Pons (tissue), 1 donor: Measurements from ENCODE around the gene NR1H4.
A peak's percentile ranks its signal among the peaks of the same experiment; 100 is the strongest.
"Not testable (repeated sequence)": the region's sequence is repeated elsewhere in the genome, so short reads cannot be mapped to it uniquely, and the experiment has no call there.

ENCODE experiments used
- DNase-seq: peaks from one replicate; pipeline ENCODE4 v3.0.0-alpha.2; 2016; ENCODE audit warnings: low spot score

NR1H4 gene

DNA sequence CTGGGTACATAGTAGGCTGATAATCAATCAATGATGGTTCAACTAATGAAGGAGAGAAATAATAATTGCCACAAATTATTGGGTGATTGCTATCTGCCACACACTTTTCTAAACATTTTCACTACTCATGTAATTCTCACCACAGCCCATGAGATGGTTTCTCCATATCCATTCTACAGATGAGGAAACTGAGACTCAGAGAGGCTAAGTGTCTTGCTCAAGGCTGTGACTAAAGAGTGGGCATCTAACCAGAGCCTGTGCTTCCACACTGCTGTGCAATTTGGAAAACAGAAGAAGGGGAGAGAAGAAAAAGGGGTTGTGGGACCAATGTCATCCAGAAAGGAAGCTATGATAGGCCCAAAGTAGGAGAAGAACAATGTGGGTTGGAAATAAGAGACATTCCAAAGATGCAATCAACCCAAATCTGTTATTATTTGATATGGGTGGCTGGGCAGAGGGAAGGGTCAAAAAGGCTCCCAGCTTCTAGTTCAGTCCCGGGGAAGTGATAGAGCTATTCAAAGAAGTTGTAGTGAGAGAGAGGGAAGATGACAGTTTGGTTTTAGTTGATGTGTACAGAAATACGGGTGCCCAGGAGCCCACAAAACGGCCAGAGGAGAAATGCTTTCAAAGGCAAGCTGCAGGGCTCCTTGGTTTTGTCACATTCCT is 483 bp upstream of the NR1H4 start:
- DNase-seq: no peak

DNA sequence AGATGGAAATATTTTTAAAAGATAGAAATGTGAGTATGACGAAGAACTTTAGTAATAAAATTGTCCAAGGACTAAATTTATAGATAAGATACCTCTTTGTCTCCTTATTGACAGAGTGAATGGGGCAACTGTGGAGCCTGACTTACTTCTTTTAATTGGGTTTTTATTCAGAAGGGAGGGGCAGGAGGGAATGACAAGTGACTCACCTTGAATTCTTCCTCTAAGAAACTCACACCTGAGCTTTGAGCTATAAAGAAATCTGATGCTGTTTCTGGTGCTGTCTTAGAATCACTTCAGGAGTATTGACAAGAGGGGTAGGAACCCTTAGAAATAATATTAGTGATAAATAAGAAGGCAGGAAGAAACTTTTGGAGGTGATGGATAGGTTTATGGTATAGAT is 951 bp downstream of the NR1H4 start:
- no peak for DNase-seq

DNA sequence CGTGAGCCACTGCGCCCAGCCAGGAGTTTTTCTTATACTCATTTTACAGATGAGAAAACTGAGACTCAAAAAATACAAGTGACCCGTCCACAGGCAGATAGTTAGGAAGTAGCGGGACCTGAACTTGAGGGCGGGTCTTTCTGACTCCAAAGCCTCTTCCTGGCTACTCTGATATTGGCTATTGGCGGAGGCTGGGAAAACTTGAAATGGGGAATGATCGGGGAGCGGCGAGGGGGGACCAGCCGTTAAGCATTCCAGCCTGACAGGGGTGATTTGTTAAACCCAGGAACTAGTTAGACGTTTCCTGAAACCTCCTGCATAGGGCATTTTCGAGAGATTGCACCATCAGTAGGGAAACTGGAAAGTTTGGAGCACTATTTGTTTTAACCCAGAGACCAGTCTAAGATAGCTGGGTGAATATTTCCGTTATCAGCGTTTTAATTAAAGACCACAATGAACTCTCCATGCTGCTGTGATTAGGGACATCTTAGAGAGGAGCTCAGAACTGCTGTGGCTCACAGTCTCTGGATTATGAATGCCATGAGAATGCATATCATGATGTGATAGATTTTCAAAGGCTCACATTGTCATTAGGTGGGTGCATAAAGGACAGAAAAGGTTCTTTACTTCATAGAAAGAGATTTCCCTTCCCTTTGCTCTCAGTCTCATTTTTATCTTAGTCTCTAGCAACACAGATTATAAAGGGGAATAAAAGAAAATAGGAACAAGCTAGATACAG is 2.5 kb downstream of the NR1H4 start:
- DNase-seq: no peak

DNA sequence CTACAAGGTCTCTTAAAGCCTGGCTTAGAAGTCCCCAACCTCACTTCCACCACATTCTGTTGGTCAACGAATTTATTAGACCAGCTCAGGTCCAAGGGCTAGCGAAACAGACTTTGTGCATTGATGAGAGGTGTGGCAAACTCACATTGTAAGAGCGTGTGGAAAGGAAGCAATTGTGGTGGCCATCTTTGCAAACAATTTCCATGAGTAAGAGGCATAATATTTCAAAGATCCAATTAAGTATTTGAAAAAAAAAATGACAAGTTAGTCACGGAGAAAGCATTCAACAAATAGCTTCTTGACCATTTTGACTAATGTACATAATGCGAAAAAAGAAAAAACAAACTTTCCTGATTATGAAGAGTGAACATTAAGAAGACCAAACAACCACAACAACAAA is 7.4 kb downstream of the NR1H4 start:
- DNase-seq: no peak

DNA sequence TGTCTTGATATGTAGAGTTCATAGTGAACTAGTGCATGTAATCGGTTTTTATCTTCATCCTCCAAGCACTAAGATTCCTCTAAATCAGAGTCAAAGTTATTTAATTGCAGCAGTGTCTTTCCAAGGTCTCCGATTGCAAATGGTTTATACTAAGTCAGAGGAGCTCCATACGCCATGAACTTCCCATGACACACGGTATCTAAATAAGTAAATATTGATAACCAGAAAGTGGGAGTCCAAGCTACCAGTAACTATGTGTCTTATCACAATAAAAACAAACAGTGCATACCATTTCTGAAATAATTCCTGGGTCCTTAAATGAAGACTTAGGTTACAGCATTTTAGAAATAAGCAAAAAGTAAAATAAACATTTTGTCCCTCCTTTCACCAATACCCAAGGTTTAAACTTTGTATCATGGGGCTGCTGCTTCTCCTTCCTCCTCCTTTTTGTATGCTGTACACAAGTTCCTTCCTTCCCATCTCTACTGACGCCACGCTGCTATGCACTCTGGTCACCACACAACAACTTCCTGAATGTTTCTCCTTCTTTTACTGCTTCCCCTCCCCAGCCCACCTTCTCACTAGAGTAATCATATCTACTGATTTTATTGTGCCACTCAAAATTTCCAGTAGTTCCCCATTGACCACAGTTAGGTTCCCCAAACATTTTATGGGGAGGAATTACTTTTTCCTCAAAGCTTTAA is 10.7 kb downstream of the NR1H4 start:
- no peak for DNase-seq

DNA sequence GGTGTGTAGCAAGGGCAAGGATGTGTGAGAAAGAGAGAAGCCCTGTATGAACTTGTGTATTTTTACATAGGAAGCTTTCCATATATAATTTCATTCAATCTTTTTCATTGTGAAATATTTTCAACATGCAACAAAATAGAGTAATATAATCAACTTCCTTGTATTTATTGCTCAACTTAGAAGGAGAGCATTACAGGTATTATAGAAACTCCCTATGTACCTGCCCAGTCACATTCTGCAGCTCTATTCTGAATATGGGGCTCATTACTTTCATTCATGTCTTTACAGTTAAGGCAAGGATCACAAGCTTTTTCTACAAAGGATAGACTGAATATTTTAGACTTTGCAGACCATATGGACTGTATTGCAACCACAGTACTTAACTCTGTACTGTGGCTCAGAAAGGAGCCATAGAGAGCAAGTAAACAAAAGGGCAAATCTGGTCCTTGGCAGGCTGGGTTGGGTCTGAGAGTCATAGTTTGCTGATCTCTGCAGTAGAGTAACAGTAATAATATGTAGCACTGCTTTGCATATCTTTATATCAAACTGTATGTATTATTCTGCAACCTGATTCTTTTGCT is 11.3 kb downstream of the NR1H4 start:
- DNase-seq: no peak

DNA sequence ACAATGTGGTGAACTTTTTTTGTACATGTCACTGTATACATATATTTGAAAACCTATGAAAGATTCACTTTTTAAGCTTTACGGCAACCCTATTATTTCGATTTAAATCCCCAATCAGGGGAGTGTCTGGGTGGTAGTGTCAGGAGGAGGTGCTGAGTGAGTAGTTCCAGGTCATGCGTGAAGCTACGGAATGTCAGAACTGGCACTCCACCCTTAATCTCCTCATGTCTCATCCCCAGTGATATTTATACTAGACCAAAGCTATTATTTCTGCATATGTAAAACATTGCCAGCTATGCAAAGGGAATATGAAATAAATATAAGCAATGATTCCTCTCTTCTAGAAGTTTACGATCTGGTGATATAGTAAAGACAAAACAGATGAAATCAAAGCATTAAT is 12.3 kb downstream of the NR1H4 start:
- DNase-seq: no peak

DNA sequence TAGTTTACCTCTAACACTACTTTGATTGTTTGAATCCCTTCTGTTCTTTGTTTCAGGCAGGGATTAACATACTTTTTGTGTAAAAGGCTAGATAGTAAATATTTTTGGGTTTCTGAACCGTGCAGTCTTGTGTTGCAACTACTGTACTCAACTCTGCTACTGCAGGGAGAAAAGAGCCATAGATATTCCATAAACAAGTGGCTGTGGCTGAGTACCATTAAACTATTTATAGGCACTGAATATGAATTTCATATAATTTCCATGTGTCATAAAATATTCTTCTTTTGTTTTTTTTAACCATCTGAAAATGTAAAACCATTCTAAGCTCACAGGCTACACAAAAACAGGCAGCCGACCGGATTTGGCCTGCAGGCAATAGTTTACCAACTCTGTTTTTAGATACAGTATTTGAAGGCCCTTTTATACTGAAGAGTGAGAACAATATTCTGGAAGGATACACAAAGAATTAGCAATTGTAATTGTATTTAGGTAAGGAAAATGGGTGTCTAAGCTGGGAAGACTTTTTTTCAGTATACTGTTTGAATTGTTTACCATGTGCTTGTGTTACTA is 15.7 kb downstream of the NR1H4 start:
- no peak for DNase-seq

DNA sequence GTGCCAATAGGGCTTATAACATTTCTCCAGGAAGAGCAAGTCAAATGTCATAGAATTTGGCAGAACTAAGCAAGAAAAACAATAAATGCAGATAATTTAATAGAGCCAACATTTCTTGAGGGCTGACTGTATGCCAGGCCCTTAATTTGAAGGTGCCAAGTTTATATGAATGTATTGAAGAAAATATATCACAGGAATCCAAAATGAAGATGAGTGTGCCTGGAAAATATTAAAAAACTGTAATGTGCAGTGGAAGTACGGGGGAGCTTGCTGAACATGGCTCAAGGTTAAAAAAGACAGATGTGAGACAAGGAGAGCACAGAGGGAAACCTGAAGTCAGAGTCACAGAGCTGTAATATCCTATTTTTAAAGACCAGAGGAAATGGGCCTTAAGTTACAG is 16.4 kb downstream of the NR1H4 start:
- DNase-seq: no peak

DNA sequence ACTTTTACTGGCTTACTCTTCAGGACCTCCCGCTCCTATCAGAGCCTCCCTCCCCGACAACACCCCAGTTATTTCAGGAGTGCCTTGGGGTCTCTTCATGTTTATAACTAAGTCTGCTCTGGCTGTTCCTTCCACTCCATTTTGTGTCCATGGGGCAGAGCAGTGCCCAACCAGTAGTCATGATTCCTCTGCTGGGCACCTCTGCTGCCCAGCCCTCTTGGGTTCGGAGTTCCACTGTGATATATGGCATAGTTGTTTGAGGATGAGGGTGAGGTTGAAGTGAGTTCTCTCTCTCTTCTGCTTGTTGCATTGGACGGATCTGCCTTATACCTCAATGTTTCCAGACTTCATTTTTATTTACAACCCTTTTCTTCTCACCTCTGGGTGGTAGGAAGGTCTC is 17.4 kb downstream of the NR1H4 start:
- DNase-seq: no peak

DNA sequence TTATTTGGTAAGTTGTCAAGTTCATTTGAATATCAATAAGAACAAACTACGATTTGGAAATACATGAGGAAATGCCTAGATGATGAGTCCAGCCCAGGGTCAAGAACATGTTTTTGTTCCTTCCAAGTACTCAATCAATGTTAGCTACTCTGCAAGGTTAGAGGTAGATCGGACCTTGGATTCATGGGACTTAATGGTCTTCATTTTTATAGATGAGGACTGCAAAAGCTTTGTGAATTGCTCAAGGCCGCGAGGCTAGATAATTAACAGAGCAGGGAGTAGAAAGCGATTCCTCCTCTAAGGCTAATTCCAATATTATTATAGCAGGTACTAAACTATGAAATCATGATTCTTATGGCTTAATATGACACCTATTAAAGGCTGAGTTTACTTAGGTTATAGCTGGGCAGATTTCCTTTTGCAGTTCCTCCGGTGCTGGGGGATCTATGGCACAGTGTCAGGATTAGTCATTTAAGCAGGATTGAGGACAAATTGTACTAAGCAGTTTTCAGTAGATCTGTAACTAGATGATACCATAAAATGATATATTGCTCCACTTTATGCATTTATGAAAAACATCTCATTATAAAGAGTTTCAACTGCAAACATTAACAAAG is 19.8 kb downstream of the NR1H4 start:
- no peak for DNase-seq

DNA sequence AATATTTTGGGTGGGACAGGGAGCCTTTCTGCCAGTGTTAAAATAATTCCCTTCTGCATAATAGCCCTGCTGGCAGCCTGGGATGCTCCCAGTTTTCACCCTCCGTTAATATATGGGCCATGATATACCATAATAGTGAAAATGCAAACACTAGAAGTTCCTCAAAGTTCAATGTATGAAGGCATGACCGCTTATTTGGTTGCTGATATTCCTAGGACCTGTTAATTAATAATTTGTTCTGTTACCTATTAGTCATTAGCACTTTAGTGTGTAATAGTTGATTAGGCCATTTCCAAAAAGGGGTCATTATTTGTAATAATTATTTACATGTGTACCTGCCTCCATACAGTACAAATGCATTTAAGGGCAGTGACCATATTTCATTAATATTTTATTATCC is 20.4 kb downstream of the NR1H4 start:
- DNase-seq: no peak

DNA sequence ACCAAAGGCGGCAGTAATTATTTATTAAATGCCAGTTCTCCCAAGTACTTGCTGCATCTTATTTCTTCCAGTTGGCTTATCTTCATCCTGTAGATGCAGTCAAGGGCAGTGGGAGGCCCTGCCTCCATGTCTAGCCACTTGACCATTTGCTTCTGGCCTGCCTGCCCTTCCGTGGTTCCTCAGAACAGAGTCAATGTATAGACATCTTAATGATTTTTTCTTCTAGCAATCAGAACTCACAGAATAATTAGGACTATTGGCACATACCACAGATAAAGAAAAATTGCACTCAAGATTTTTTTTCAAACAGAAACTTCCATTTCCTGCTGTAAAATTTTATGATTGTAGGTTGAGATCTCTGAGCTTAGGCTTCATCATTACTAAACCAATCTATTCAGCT is 20.9 kb downstream of the NR1H4 start:
- DNase-seq: no peak

DNA sequence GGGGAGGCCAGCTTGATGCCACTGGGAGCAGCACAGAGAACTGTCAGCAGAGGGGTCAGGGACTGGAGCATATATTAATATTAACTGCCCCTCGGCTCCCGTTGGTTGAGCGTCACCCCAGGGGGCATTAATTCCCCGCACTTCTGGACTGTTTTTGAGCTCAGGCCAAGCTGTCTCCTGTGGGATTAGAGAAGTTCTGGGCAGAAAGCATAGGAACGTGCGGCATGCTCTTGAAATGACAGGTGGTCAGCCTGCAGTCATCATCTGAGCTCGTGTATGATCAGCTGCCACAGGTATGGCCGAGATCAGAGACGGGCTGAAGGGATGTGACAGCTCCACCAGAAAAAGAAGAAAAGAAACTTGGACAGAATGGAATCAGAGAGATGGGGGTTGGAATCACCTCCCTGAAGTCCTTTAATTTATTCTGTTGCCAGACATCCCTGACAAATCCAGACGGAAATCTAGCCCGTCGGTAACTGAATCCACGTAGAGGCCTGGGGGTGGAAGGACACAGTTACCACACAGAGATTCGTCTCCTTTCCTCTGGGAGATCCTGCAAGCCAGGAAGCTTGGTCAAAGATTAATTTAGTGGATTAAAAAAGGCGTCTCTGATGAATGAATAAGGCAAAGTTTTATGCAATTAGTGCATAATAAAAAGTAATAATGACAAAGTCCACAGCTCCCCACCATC is 23.6 kb downstream of the NR1H4 start:
- no peak for DNase-seq

DNA sequence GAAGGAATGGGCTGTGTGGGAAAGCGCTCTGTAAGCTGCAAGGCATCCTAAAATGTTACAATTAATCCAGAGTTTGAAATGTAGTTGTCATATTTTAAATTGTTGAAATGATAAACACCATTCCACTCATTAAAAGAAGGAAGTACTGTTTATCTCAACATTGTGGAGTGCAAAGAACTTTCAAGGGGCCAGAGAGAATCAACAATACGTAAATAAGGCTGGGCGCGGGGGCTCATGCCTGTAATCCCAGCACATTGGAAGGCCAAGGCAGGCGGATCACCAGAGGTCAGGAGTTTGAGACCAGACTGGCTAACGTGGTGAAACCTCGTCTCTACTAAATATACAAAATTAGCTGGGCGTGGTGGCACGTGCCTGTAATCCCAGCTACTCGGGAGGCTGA is 24.5 kb downstream of the NR1H4 start:
- DNase-seq: no peak

DNA sequence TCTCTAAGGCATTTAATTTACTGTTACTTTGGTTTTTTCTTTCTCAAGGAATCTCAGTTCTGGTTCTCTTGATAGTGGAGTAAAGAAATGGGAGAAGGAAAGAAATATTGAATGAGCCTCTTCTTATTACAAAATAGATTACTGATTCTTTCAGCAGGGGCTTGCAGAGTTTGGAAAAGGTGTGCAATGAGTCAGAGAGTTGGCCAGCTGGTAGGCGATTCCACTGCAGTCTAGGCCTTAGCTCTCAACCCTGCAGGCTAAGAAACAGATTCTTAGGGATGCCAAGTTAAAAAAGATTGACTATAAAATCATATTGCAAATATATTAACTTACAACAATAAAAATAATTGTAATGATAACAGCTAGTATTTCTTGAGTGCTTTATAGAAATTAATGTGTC is 25.8 kb downstream of the NR1H4 start:
- DNase-seq: peak; percentile 11

DNA sequence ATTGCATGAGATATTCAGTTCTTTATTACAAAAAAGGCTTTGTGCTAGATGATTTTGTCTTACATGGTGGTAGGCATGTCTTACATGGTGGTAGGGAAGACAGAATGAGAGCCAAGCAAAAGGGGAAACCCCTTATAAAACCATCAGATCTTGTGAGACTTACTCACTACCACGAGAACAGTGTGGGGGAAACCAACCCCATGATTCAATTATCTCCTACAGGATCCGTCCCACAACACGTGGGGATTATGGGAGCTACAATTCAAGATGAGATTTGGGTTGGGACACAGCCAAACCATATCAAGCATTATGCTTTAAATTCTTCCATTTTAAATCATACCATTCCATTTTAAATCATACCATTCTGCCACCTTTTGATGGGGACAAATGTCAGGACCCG is 29.1 kb downstream of the NR1H4 start:
- not testable (repeated sequence) for DNase-seq

DNA sequence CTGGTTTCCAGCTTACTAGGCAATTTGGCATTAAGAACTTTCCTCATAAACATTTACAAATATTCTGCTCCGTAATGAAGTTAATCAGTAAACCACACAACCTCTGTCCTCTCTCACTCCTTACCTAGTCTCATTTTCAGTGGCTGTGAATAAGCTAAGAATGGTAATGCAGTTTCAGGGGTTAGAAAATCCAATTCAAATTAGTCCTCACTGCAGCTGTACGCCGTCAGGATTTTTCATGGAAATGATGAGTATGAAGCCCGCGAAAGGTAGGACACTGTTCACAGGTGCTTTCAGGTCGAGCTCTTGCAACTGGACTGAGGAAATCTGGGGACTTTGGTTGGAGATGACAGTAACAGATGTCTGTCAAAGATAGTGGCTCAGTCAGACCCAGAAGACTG is 29.6 kb downstream of the NR1H4 start:
- DNase-seq: no peak

DNA sequence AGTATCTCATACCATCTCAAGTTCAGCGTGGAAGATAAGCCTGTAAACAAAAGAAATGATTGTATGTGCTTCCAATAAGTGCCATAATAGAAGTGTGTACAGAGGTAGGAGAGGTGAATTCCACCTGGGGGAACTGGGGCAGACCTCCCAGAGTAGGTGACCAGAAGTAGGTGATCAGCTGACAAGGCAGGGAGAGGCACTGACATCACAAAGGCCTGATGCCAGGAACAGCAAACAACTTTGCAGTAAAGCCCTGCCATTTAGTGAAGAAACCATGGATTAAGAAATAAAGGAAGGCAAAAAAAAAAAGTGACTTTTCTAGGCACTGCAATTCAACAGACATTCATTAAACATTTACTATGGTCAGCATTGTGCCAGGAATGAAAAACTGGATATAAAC is 31.1 kb downstream of the NR1H4 start:
- DNase-seq: no peak

DNA sequence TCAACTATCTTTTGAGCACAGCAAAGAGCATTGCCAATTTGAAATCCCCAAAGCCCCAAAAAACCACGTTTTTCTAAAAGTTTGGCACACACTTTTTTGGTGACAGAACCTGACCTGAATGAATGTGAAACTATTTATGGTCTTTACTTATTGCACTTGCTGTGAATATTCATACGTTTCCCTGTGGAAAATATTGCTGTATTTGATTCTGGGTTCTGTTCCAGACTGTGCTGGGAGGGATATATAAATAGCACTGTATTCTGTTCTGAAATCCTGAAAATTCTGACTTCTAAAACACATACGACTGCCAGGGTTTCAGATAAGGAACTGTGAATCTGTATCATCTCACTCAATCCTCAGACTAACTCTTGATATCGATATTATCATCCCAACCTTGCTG is 35.1 kb downstream of the NR1H4 start:
- no peak for DNase-seq

DNA sequence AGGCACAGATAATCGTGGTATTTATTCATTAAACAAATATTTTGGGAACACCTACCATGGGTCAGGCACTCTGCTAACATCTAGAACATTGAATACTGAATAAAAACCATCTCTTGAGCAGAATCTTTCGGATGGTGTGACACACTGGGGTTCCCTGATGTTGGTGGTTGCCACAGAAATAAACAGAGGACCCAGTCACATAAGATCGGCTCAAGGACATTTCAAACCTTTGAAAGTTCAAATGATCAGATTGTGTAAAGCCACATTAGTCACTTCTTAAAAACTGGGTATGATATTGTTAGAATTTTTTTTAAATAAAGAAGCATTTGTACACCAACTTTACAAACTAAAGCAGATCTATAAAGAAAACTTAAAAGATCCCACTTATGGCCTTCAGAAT is 39.0 kb downstream of the NR1H4 start:
- no peak for DNase-seq

DNA sequence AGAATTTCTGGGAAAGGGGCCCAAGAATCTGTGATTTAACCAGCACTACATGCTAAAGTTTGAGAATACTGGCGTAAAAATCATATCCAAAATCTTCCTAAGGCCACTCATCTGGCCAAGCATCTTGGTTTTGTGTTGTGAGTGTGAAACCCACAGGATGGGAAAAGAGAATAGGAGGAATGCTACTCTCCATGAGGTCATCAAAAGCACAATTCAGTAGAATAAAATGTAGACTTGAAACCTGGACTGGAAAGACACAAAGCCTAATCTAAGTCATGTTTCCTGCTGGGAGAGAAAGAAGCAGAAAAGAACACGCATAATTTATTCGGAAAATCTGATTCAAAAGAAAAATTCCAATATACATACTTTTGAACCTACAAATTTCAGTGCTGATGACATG is 42.3 kb downstream of the NR1H4 start:
- no peak for DNase-seq
